ENCODE data around the gene FABP1. TPM values are rescaled to one million over a fixed set of nuclear protein-coding genes. Genes with fewer than 3 reads are reported as not detected.

FABP1 gene
- polyA plus RNA-seq, 2 of the 4 experiments (the other 2 are of a cell fraction) = not detected

DNA sequence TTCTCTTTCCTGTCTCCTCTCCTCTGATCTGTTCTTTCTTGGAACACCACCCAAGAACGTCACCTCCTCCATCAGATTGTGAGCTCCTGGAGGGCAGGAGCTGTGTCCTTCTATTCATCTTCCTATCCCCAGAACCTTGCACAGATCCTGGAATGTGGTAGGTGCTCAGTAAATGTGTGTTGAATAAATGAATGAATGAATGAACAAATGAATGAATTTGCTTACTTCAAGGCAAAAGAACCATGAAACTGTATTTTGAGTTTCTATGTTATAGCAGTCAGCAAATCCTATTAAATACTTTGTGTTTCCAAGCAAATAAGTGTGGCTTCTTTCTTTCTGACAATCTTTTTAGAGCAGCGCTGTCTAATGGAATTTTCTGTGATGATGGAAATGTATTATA, 14.8 kb downstream of the FABP1 start (continued):
- TF ChIP-seq JUN (IDR thresholded peaks at IDR 0.05) (no peak), MAZ (IDR thresholded peaks at IDR 0.05; ENCODE audit: borderline replicate concordance, low read depth, low read length) (no peak), TP53 (CRISPR knock-in tag; IDR thresholded peaks at IDR 0.05) (no peak), ZFP36 (IDR thresholded peaks at IDR 0.05; ENCODE audit: borderline replicate concordance, partially characterized antibody) (no peak)
- TF ChIP-seq, protein P1, sequence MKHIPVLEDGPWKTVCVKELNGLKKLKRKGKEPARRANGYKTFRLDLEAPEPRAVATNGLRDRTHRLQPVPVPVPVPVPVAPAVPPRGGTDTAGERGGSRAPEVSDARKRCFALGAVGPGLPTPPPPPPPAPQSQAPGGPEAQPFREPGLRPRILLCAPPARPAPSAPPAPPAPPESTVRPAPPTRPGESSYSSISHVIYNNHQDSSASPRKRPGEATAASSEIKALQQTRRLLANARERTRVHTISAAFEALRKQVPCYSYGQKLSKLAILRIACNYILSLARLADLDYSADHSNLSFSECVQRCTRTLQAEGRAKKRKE (CRISPR knock-in tag; IDR thresholded peaks at IDR 0.05; ENCODE audit: low read depth) = no peak
- TF ChIP-seq, protein P2, sequence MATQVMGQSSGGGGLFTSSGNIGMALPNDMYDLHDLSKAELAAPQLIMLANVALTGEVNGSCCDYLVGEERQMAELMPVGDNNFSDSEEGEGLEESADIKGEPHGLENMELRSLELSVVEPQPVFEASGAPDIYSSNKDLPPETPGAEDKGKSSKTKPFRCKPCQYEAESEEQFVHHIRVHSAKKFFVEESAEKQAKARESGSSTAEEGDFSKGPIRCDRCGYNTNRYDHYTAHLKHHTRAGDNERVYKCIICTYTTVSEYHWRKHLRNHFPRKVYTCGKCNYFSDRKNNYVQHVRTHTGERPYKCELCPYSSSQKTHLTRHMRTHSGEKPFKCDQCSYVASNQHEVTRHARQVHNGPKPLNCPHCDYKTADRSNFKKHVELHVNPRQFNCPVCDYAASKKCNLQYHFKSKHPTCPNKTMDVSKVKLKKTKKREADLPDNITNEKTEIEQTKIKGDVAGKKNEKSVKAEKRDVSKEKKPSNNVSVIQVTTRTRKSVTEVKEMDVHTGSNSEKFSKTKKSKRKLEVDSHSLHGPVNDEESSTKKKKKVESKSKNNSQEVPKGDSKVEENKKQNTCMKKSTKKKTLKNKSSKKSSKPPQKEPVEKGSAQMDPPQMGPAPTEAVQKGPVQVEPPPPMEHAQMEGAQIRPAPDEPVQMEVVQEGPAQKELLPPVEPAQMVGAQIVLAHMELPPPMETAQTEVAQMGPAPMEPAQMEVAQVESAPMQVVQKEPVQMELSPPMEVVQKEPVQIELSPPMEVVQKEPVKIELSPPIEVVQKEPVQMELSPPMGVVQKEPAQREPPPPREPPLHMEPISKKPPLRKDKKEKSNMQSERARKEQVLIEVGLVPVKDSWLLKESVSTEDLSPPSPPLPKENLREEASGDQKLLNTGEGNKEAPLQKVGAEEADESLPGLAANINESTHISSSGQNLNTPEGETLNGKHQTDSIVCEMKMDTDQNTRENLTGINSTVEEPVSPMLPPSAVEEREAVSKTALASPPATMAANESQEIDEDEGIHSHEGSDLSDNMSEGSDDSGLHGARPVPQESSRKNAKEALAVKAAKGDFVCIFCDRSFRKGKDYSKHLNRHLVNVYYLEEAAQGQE (IDR thresholded peaks at IDR 0.05) = no peak

DNA sequence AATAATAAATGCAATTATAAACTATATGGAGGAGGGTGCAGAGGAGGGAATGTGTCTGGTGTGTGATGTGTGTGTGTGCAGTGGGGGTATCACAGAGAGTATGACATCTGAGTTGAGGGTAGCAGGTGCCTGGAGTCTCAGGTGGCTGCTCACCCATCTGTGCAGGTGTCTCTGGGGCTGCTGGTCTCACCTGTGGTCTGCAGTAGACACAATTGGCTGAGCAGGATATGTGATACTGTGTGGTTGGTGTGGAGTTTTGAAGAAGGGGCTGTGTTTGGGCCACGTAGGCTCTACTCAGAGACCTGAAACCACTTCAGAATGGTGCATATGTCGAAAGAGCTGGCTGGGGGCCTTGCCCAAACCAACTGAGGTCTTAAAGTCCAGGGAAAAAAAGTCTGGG, 17.0 kb downstream of the FABP1 start:
- ChIA-PET POLR2A (no interaction called here), CTCF (interaction anchor here (0.8 to 1.5 kb wide), 4 partner anchors 8 to 51 kb away, joined by 3 to 6 read pairs (median 4); no protein-coding TSS in a partner anchor)
- no peak for TF ChIP-seq POLR2AphosphoS2 (conservative IDR thresholded peaks at IDR 0.05; ENCODE audit: low read length)
- TF ChIP-seq PHF8 (IDR thresholded peaks at IDR 0.05; ENCODE audit: borderline replicate concordance, low read depth) = no peak
- TF ChIP-seq CEBPB (IDR thresholded peaks at IDR 0.05) = no peak
- no peak for TF ChIP-seq FOSB (CRISPR knock-in tag; IDR thresholded peaks at IDR 0.05)
- TF ChIP-seq FOXS1 (CRISPR knock-in tag; IDR thresholded peaks at IDR 0.05) = no peak
- TF ChIP-seq POLR2A (IDR thresholded peaks at IDR 0.05; ENCODE audit: low read length) = no peak
- TF ChIP-seq GATA3 (IDR thresholded peaks at IDR 0.05; ENCODE audit: borderline replicate concordance) = no peak
- TF ChIP-seq NR3C1 (IDR thresholded peaks at IDR 0.05) = no peak
- TF ChIP-seq TFCP2L1 (CRISPR knock-in tag; IDR thresholded peaks at IDR 0.05) = no peak
- TF ChIP-seq TP53 (CRISPR knock-in tag; IDR thresholded peaks at IDR 0.05) = no peak
- TF ChIP-seq ESRRA (IDR thresholded peaks at IDR 0.05; ENCODE audit: borderline replicate concordance, low read length) = no peak
- TF ChIP-seq NPAS2 (CRISPR knock-in tag; IDR thresholded peaks at IDR 0.05; ENCODE audit: borderline replicate concordance) = no peak
- TF ChIP-seq, protein P3, sequence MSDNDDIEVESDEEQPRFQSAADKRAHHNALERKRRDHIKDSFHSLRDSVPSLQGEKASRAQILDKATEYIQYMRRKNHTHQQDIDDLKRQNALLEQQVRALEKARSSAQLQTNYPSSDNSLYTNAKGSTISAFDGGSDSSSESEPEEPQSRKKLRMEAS (IDR thresholded peaks at IDR 0.05) = no peak
- no peak for TF ChIP-seq BHLHE40 (IDR thresholded peaks at IDR 0.05; ENCODE audit: low read depth, low read length)
- TF ChIP-seq, protein P4, sequence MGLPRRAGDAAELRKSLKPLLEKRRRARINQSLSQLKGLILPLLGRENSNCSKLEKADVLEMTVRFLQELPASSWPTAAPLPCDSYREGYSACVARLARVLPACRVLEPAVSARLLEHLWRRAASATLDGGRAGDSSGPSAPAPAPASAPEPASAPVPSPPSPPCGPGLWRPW (IDR thresholded peaks at IDR 0.05) = no peak
- TF ChIP-seq JUNB (IDR thresholded peaks at IDR 0.05) = no peak
- Histone ChIP-seq H3K4me1 (no peaks in the 10 kb centered on the region), H3K4me3 (no peak overlapping the region), H3K4me2 (no peak overlapping the region), H3K9me3 (no peaks in the 10 kb centered on the region), H3K27ac (no peak overlapping the region)
- FAIRE-seq (no peak), ATAC-seq (no peak), DNase-seq (ENCODE audit: low read depth in 1 of 2, low spot score in 1 of 2) (no peak)
- WGBS (ENCODE audit: missing lambda C conversion rate) = 0% methylated on average over 2 of the region's 2 CpGs

DNA sequence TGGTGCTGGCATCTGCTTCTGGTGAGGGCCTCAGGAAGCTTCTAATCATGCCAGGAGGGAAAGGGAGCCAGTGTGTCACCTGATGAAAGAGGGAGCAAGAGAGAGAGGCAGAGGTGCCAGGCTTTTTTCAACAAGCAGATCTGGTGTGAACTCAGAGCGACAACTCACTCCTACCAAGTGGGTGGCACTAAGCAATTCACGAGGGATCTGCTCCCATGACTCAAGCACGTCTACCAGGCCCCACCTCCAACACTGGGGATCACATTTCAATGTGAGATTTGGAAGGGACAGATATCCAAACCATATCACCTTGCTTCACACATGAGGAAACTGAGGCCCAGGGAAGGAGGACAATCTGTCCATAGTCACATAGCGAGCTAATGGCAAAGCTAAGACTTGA, 19.1 kb downstream of the FABP1 start:
- H3K27ac ChIP-seq = no peak overlapping the region
- no peaks in the 10 kb centered on the region for H3K4me1 ChIP-seq
- no peak overlapping the region for H3K4me2 ChIP-seq
- H3K4me3 ChIP-seq = no peak overlapping the region
- 32% methylated on average over 4 of the region's 4 CpGs for WGBS (ENCODE audit: missing lambda C conversion rate)
- ChIA-PET POLR2A (no interaction called here), CTCF (interaction anchor here (1.6 kb wide), 1 partner anchor 48 kb away, joined by 7 read pairs; no protein-coding TSS in a partner anchor)
- H3K9me3 ChIP-seq = no peaks in the 10 kb centered on the region
- DNase-seq (ENCODE audit: low read depth in 1 of 2, low spot score in 1 of 2) (no peak), ATAC-seq (no peak), FAIRE-seq (no peak)
- no peak for TF ChIP-seq BHLHE40 (IDR thresholded peaks at IDR 0.05; ENCODE audit: low read depth, low read length)
- TF ChIP-seq ESRRA (IDR thresholded peaks at IDR 0.05; ENCODE audit: borderline replicate concordance, low read length) = no peak
- no peak for TF ChIP-seq EHMT2 (IDR thresholded peaks at IDR 0.05; ENCODE audit: low read depth)
- no peak for TF ChIP-seq CHD4 (IDR thresholded peaks at IDR 0.05; ENCODE audit: borderline replicate concordance)
- no peak for TF ChIP-seq RAD21 (conservative IDR thresholded peaks at IDR 0.05 in 1 of 2, IDR thresholded peaks at IDR 0.05 in 1 of 2)
- TF ChIP-seq, protein P2 (IDR thresholded peaks at IDR 0.05) = no peak
- TF ChIP-seq, protein P1 (CRISPR knock-in tag; IDR thresholded peaks at IDR 0.05; ENCODE audit: low read depth) = no peak
- no peak for TF ChIP-seq SREBF2 (IDR thresholded peaks at IDR 0.05)
- TF ChIP-seq POLR2AphosphoS2 (conservative IDR thresholded peaks at IDR 0.05; ENCODE audit: low read length) = no peak
